ENCODE results near the gene CCDC148.

- TF ChIP-seq CTCF (conservative IDR thresholded peaks at IDR 0.05; ENCODE audit: low read depth in 2 of 2) (no peak), CREB1 (CRISPR knock-in tag; IDR thresholded peaks at IDR 0.05; ENCODE audit: low read depth) (no peak), EZH2 (IDR thresholded peaks at IDR 0.05; ENCODE audit: low read depth, unreplicated experiment) (no peak), POLR2AphosphoS5 (IDR thresholded peaks at IDR 0.05; ENCODE audit: low read depth) (no peak), NANOG (IDR thresholded peaks at IDR 0.05; ENCODE audit: borderline replicate concordance) (no peak), REST (IDR thresholded peaks at IDR 0.05; ENCODE audit: unreplicated experiment) (no peak), ETS1 (IDR thresholded peaks at IDR 0.05) (no peak)
Measured at GRCh38 chr2:158253170-158253569, 203.4 kb downstream of the CCDC148 start.

Data from GM23338 (cell line).